Body of pancreas (tissue), 4 donors: ENCODE data around the gene TDRD7.

ENCODE experiments used
- POLR2A ChIP-seq, 3 donors: fragments of 450-650 bp; IDR thresholded peaks; one replicate each; pipeline ENCODE4 v1.6.1; 2016; ENCODE audit warnings: antibody characterized with exemption in 3 of 3, mild to moderate bottlenecking in 2 of 3
- TF ChIP-seq, protein P1 (sequence below), 7 experiments: fragments of 450-650 bp in 4 of 7; fragments of 200-600 bp in 3 of 7; sonication (generic) in 3 of 7; IDR thresholded peaks; one replicate each; pipeline ENCODE4 v1.5.1; 2016 to 2019; ENCODE audit warnings: antibody characterized with exemption in 7 of 7

- TF ChIP-seq, protein P1, sequence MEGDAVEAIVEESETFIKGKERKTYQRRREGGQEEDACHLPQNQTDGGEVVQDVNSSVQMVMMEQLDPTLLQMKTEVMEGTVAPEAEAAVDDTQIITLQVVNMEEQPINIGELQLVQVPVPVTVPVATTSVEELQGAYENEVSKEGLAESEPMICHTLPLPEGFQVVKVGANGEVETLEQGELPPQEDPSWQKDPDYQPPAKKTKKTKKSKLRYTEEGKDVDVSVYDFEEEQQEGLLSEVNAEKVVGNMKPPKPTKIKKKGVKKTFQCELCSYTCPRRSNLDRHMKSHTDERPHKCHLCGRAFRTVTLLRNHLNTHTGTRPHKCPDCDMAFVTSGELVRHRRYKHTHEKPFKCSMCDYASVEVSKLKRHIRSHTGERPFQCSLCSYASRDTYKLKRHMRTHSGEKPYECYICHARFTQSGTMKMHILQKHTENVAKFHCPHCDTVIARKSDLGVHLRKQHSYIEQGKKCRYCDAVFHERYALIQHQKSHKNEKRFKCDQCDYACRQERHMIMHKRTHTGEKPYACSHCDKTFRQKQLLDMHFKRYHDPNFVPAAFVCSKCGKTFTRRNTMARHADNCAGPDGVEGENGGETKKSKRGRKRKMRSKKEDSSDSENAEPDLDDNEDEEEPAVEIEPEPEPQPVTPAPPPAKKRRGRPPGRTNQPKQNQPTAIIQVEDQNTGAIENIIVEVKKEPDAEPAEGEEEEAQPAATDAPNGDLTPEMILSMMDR (IDR thresholded peaks at IDR 0.05), result no peak
- TF ChIP-seq POLR2A (IDR thresholded peaks at IDR 0.05), result no peak
Measured at GRCh38 chr9:97406620-97407177, 5.2 kb upstream of the TDRD7 start.
